NB4 (cell line): ENCODE results near the gene TMC6.

ENCODE experiments used
- DNase-seq: peaks from one replicate; pipeline ENCODE4 v3.0.0; 2010; ENCODE audit warnings: low read depth
- H3K4me3 ChIP-seq: one replicate; pipeline ENCODE4 v1.5.1; 2011; ENCODE audit warnings: mild to moderate bottlenecking, low read depth, low read length, moderate library complexity
- MYC ChIP-seq: IDR thresholded peaks from 2 replicates; pipeline ENCODE4 v1.6.1; 2011; ENCODE audit warnings: low read depth, low read length
- POLR2A ChIP-seq: IDR thresholded peaks from 2 replicates; pipeline ENCODE4 v1.6.1; 2011; ENCODE audit warnings: mild to moderate bottlenecking; ENCODE audit not compliant: insufficient read length; ENCODE audit errors: extremely low read depth
- TF ChIP-seq, protein P1 (sequence below): IDR thresholded peaks from one replicate; pipeline ENCODE4 v1.5.1; 2012; ENCODE audit warnings: low read depth, low read length
- TF ChIP-seq, protein P2 (sequence below): IDR thresholded peaks from 2 replicates; pipeline ENCODE4 v1.6.1; 2011; ENCODE audit warnings: low read depth, low read length

The TMC6 gene

DNA sequence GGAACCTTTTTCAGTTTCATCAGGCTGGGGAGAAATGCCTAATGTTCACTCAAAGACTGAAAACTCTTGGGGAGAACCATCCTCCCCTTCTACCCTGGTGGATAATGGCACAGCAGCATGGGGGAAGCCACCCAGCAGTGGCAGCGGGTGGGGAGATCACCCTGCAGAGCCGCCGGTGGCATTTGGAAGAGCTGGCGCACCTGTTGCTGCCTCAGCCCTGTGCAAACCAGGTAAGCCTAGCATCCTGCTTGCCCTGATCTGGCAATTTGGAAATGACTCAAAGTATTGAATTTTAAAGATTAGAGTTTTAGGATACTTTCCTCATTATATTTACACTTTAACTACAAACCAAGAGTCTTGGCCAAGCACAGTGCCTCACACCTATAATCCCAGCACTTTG lies 63.8 kb downstream of the TMC6 start:
- DNase-seq = no peak
- no peak overlapping the region for H3K4me3 ChIP-seq
- TF ChIP-seq, protein P1, sequence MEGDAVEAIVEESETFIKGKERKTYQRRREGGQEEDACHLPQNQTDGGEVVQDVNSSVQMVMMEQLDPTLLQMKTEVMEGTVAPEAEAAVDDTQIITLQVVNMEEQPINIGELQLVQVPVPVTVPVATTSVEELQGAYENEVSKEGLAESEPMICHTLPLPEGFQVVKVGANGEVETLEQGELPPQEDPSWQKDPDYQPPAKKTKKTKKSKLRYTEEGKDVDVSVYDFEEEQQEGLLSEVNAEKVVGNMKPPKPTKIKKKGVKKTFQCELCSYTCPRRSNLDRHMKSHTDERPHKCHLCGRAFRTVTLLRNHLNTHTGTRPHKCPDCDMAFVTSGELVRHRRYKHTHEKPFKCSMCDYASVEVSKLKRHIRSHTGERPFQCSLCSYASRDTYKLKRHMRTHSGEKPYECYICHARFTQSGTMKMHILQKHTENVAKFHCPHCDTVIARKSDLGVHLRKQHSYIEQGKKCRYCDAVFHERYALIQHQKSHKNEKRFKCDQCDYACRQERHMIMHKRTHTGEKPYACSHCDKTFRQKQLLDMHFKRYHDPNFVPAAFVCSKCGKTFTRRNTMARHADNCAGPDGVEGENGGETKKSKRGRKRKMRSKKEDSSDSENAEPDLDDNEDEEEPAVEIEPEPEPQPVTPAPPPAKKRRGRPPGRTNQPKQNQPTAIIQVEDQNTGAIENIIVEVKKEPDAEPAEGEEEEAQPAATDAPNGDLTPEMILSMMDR = no peak
- TF ChIP-seq, protein P2, sequence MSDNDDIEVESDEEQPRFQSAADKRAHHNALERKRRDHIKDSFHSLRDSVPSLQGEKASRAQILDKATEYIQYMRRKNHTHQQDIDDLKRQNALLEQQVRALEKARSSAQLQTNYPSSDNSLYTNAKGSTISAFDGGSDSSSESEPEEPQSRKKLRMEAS = no peak
- TF ChIP-seq MYC (no peak), POLR2A (no peak)

DNA sequence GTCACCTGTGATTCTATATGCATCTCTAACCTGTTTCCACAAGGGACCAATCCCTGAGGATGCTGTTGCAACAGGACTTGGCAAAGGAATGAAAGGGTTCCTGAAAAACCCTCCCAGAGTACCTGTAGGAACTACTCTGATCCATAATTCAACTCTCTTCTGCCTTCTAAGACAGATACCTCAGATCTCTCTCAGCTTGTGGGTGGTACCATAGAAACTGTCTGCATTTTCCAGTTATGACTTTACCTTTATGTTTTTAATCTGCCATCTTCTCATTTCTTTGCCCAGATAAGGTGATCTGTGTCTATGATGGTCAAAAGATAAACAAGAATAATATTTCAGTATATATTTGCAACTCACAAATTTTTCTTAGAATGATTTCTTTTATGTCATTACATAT lies 65.1 kb downstream of the TMC6 start:
- TF ChIP-seq POLR2A (no peak), MYC (no peak)
- TF ChIP-seq, protein P1 = no peak
- TF ChIP-seq, protein P2 = no peak
- no peak overlapping the region for H3K4me3 ChIP-seq
- no peak for DNase-seq

DNA sequence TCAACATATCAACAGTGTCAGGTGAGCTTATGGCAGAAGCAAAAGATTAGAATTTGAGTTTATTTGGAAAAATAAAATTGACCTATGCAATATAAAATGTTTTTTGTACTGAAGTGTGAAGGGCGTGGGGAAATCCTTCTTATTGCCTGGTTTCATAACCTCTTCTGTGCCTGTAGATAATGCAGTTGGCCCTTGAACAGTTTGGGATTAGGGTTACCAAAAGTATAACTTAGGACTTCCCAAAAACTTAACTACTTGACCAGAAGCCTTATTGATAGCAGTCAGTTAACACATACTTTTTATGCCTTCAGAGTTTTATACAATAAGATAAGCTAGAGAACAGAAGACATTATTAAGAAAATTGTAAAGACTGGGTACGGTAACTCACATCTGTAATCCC lies 66.0 kb downstream of the TMC6 start:
- no peak overlapping the region for H3K4me3 ChIP-seq
- TF ChIP-seq, protein P1 = no peak
- TF ChIP-seq, protein P2 = no peak
- TF ChIP-seq POLR2A (no peak), MYC (no peak)
- no peak for DNase-seq
